Dermis blood vessel endothelial cell (primary cell): ENCODE results near the gene ADISSP. TPM values are rescaled to one million over a fixed set of nuclear protein-coding genes. Genes with fewer than 3 reads are reported as not detected.
A peak's percentile ranks its signal among the peaks of the same experiment; 100 is the strongest.
"Not testable (repeated sequence)": the region's sequence is repeated elsewhere in the genome, so short reads cannot be mapped to it uniquely, and the experiment has no call there.

Experiments used
- DNase-seq: peaks from one replicate; pipeline ENCODE4 v3.0.0; 2010
- total RNA-seq: library from RNA; depleted of rRNA; stranded (reverse); fragments of >200 nt; gene quantifications from 2 replicates; pipeline ENCODE4 v1.2.3, GENCODE V29; 2014

ADISSP gene
- total RNA-seq, 1 donor from 2014 or later: 12.1 TPM

DNA sequence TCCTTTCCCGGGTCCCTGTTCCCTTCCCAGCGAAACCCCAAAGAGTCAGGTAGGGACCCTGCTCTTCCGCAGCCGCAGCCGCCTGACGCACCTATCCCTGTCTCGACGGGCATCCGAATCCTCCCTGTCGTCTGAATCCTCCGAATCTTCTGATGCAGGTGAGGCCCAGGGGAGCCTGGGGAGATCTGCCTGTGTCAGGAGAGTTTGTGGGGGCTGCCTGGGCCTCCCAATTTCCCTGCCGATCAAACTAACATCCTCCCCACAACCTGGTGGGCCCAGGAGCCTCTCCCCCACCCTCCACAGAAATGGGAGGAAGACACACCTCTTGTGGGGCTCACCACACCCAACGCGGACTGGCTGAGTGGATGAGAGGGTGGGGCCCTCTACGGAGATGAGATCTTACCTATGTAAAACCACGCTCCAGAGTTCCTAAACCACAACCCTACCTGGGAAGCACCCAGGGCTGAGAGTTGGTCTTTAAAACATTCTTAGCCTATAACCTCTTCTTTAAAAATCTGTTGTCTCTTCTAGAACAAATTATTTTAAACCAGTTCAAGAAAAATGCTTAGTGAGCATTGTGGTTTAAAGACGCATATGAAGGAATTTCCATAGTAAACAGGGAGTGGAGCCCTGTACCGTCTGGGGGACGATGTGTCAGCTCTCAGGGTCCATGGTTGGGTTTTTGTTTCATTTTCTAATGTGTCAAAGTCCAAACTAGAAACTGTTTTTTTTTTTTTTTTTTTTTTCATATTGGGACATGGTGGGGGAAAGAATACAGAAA is 30.2 kb upstream of the ADISSP start:
- DNase-seq: no peak

DNA sequence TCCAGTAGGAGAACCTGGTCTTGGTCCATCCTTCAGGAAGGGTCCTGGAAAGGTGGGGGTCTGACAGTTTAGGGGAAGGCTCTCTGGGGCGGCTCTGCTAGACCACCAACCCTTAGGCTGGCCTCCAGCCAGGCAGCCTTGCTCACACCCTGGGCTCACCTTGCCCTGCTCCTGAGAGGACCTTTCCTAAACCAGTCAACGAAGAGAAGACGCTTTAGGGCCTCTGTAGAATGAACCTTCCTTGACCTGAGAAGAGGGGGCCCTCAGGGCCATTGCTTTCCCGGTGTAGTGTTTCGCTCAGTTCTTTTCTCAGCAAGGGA is 29.6 kb upstream of the ADISSP start:
- DNase-seq: no peak

DNA sequence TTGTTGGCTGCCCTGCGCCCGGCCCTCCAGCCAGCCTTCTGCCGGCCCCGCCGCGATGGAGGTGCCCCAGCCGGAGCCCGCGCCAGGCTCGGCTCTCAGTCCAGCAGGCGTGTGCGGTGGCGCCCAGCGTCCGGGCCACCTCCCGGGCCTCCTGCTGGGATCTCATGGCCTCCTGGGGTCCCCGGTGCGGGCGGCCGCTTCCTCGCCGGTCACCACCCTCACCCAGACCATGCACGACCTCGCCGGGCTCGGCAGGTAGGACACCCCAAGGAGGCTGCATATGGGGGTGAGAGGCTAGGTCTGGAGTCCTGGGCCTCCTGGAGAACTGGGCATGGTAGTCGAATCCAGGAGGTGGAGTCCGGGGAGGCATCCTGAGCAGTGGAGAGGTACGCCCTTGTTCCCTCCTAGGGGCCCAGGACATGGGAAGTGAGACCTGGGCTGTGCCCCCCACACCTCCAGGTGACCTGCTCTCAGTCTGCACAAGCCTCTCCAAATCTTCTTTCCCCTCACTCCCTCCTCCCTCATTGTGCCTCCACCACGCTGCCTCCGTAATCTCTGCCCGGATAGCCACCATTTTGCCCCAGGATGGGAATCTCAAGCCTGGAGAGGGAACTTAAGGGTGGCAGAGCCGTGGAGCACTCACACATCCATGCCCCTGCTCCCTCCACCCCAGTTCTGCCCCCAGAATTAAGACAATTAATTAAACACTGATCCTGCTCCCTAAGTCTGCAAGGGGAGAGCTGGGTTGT is 29.1 kb upstream of the ADISSP start:
- DNase-seq: no peak

- peak; percentile 91 for DNase-seq
Measured at GRCh38 chr20:3795511-3796468, 28.2 kb upstream of the ADISSP start, which contains the start of gene CDC25B. Gene CDC25B (plus strand): TSS chr20:3796310. CDS start chr20:3796532, 222 bp downstream.

- no peak for DNase-seq
Measured at GRCh38 chr20:3794701-3795420, 27.3 kb upstream of the ADISSP start.

DNA sequence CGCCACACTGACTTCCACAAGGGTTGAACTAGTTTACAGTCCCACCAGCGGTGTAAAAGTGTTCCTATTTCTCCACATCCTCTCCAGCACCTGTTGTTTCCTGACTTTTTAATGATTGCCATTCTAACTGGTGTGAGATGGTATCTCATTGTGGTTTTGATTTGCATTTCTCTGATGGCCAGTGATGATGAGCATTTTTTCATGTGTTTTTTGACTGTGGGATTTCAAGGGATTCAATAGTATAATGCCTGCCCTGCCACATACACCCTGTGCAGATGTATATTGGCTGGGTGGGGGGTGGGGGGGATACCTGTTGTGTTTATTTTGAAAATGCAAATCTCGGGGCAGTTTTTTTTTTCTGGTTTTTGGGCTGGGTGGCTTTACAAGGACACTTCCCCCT is 26.6 kb upstream of the ADISSP start:
- not testable (repeated sequence) for DNase-seq

DNA sequence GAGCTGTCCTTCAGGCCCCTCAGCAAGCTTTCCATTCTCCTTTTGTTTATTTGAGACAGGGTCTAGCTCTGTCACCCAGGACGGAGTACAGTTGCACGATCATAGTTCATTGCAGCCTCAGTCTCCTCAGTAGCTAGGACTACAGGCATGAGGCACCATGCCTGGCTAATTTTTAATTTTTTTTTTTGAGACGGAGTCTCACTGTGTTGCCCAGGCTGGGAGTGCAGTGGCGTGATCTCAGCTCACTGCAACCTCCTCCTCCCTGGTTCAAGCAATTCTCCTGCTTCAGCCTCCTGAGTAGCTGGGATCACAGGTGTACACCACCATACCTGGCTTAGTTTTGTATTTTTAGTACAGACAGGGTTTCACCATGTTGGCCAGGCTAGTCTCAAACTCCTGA is 21.6 kb upstream of the ADISSP start:
- DNase-seq: not testable (repeated sequence)

- DNase-seq: no peak
Measured at GRCh38 chr20:3788685-3789155, 21.2 kb upstream of the ADISSP start.

GRCh38 chr20:3787324-3788014 is 19.9 kb upstream of the ADISSP start:
- DNase-seq: no peak

DNA sequence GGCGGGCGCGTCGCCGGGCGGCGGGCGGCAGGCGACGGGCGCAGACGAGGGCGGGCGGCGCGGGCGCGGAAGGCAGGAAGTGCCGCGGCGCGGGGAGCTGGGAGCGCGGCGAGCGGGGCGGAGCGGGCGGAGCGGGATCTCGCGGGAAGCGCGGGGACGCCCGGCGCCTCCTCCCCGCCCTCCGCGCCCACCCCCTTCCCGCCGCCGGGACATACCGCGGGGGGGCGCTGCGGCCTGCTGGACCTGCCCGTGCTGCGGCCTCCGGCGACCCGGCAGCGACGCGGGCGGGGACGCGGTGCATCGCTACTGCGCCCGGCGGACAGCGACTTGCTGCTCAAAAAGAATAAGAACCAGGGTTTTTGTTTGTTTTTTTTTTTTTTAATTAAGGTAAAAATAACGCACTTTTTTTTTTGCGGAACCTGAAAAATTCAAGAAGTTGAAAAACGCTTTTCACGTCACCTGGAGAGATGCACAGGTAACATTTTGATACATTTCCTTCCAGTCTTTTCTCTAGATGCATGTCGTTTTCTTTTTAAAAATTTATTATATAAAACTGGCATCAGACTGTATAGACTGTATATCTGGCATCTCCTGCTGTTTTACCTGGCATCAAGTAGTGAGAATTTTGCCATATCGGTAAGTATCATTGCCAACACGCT is 19.2 kb upstream of the ADISSP start, which contains the start of gene CENPB:
Gene CENPB, minus strand, starts transcription at position 76 of the 659 bp plus-strand sequence. CDS start 257 bp downstream, outside the sequence.
- DNase-seq: peak; percentile 91

DNA sequence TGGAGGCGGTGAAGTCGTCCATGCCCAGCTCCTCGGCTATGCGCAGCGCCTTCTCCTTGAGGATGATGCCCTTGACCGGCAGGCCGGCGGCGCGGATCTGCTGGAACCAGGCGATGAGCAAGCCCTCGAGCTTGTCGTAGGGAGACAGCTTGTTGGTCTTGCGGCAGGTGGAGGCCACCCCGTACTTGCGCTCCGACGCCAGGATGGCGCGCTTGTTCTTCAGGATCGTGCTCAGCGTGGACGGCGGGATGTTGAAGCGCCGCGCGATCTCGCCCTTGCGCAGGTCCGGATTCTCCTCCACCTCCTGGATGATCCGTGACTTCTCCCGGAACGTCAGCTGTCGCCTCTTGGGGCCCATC is 18.6 kb upstream of the ADISSP start:
- peak; percentile 79 for DNase-seq

DNA sequence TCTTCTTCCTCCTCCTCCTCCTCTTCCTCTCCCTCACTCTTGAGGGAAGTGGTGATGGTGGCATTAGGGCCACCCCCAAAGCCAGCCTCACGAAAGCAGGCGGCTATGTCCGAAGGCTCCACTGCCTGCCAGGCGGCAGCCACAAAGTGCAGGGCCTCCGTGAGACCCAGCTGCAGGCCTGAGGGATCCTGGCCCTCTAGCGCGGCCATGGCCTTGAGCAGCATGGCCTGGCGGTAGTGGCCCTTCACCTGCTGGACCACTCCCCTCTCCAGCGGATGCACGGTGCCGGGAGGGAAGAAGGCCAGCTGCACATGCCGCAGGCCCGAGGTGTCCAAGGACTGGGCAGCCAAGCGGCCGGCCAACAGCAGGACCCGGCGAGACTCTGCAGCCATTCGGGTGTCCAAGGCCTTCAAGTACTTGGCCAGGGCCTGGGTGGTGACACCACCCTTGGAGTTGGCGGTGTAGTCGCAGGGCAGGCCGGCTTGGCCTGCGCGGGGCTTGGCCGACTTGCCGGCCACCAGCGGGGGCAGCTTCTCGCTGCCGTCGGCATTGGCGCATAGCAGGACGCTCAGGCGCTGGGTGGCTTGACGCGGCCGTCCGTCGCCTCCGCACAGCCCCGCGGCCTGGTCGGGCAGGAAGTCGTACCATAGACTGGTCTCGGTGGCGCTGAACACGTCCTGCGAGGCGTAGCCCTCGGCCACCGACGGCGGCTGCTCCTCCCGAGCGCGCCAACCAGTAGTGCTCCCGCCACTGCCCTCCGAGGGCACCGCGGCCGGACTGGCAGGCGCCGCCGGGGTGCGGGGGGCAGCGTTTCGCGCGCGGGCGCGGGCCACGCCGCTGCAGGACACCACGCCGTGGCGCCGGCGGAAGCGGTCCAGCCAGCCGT is 17.9 kb upstream of the ADISSP start:
- DNase-seq: peak; percentile 43

GRCh38 chr20:3784863-3785239 is 17.3 kb upstream of the ADISSP start:
- no peak for DNase-seq

GRCh38 chr20:3784216-3784853 is 16.8 kb upstream of the ADISSP start:
- no peak for DNase-seq

DNA sequence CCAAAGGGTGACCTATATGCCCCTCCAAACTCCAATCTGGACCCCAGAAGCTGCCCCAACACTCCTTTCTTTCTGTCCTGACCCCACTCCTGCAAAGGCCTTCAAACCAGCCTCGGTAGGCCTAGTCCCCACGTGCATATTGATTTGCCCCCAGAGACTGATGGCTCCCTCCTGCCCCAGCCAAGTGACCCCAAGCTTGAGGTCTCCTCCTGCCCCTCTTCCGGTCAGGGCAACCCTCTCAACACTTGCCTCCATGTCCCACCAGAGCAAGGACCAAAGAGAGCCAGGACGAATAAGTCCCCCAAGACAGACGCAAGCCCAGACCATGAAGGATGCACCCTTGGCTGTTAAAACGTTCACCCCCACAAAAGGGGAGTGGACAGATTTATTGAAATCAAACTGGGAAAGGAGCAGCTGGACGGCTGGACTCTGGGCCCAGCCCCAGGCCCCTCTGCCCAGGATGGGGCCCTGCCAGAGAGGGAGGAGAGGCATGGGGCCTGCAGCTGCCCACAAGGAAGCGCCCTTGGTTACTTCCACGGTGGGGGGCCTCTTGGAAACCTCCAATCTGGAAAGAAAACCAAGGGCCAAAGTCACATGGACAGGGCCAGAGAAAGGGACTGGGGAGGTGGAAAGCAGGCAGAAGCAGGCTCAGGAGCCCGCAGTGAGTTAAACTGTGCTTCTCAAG is 16.1 kb upstream of the ADISSP start:
- no peak for DNase-seq

DNA sequence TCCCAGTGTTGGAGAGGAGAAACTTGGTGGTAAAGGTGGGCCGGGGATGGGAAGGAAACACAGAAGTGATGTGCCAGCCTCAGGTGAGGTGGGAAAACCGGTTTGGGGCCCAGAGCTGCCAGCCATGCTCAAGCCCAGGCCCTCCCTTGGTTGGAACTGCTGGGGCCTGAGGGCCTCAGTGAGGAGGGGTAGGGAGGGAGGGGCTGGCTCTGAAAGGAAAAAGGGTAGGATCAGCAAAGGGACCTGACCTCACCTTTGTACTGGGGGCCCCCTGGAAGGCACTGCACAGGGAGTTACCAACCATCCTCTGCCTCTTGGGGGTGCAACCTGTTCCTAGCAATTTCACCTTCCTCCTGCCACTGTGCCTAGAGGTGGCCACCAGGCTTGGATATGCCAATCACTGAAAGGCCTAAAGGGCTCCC is 15.5 kb upstream of the ADISSP start:
- no peak for DNase-seq

DNA sequence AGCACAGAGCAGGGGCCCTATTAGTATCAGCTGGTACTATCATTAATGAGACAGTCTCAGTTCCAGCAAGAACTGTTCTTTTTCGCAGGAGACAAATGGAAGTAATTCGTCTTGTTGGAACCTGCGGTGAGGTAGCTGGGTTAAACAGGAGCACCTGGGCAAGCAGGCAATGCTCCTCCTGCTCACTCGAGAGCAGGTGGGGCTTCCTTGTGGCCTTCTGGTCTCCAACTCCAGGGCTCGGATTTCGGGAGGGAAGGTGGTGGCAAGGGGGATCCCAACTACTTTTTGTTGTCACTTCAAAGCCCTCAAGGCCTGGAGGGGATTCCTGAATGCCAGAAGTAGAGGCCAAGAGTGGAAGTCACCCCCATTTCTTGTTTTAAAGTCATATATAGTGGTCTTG is 15.0 kb upstream of the ADISSP start:
- DNase-seq: no peak

DNA sequence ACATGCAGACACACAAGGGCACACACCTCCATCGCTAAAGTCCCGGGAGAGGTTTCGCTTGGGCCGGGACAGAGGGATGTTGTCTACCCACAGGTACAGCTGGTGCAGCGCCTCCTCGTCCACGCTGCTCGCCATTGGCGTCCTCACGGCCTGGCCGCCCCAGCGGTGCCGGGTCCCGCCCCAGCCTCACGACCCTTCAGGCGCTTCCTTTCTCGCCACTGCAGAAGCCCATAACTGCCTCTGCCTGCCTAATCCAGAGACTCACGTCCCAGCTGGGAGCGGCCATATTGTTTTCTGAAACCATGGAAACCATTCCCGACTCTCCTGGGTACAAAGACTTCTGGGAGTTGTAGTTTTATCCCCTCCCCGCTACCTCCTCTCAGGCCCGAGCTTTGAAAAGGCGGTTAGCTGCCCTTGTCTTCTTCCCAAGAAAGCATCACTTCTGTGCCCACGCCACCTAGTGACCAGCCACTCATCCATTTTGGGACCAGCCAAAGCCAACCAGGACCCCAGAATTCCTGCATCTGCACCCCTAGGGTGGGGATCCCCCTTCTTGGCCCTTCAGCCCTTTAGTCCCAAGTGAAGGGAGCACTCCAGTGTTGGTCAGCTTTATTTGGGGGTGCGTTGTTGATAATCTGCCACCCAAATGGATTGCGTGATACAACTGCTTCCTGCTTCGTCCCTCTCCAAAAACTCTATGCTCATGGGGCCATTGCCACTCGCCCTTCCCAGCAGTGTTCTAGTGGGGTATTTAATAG is 13.8 kb upstream of the ADISSP start, which contains the start of gene SPEF1:
Gene SPEF1, minus strand, starts transcription at position 296 of the 758 bp plus-strand sequence. Its CDS starts 161 bp downstream, at position 135.
- DNase-seq: peak; percentile 93
